Measurements from ENCODE around the gene ZNF229. TPM values are rescaled to one million over a fixed set of nuclear protein-coding genes. Genes with fewer than 3 reads are reported as not detected.
A peak's percentile ranks its signal among the peaks of the same experiment; 100 is the strongest.
"Not testable (repeated sequence)": the region's sequence is repeated elsewhere in the genome, so short reads cannot be mapped to it uniquely, and the experiment has no call there.

Gene ZNF229
- total RNA-seq, 1 experiment from 2014 or later: not detected

- H3K4me3 Mint-ChIP-seq (ENCODE audit: unreplicated experiment): no peak overlapping the region
- H3K27me3 ChIP-seq (replicated peaks; ENCODE audit: control insufficient read depth, insufficient read depth, low read length): no peaks in the 10 kb centered on the region
- intact Hi-C loops (cut with micrococcal nuclease; ENCODE audit: unreplicated experiment): no loop called here
- peaks cover 13% of the 10 kb centered on the region for H3K4me1 ChIP-seq
- H3K27ac Mint-ChIP-seq (ENCODE audit: unreplicated experiment): no peak overlapping the region
- H3K4me3 ChIP-seq (ENCODE audit: low read depth, low read length): no peak overlapping the region
- H3K36me3 Mint-ChIP-seq (ENCODE audit: insufficient read depth, unreplicated experiment): peaks cover 10% of the 10 kb centered on the region
- DNase-seq: no peak
- ChIA-PET POLR2A (interaction anchor here (0.5 kb wide), 1 partner anchor 340 kb away, joined by 3 read pairs; no protein-coding TSS in a partner anchor), CTCF (no interaction called here)
- peaks cover 39% of the 10 kb centered on the region for H3K9me3 ChIP-seq
- H3K4me1 Mint-ChIP-seq (ENCODE audit: low read depth, unreplicated experiment): peaks cover 12% of the 10 kb centered on the region
- no peak for TF ChIP-seq CTCF (IDR thresholded peaks at IDR 0.05; ENCODE audit: insufficient read depth in 1 of 2, low read depth in 1 of 2, low read length in 1 of 2, severe bottlenecking in 1 of 2, unreplicated experiment in 1 of 2)
- H3K36me3 ChIP-seq (ENCODE audit: control insufficient read depth, insufficient read depth, low read length): no peaks in the 10 kb centered on the region
- no TSS peak for BruUV-seq (replicated peaks)
- peaks cover 3% of the 10 kb centered on the region for H3K27me3 Mint-ChIP-seq (ENCODE audit: insufficient read depth, unreplicated experiment)
- peaks cover 68% of the 10 kb centered on the region for H3K9me3 Mint-ChIP-seq (ENCODE audit: unreplicated experiment)
Measured at GRCh38 chr19:44430956-44431355, 17.3 kb downstream of the ZNF229 start.

GRCh38 chr19:44415553-44415952 lies 32.7 kb downstream of the ZNF229 start:
- H3K4me3 ChIP-seq (ENCODE audit: low read depth, low read length); H3K4me1 Mint-ChIP-seq (ENCODE audit: low read depth, unreplicated experiment); H3K27me3 ChIP-seq (replicated peaks; ENCODE audit: control insufficient read depth, insufficient read depth, low read length); H3K4me1 ChIP-seq; CTCF ChIA-PET; DNase-seq; BruUV-seq (replicated peaks); H3K27me3 Mint-ChIP-seq (ENCODE audit: insufficient read depth, unreplicated experiment); H3K36me3 ChIP-seq (ENCODE audit: control insufficient read depth, insufficient read depth, low read length); POLR2A ChIA-PET; H3K27ac Mint-ChIP-seq (ENCODE audit: unreplicated experiment); H3K36me3 Mint-ChIP-seq (ENCODE audit: insufficient read depth, unreplicated experiment); H3K4me3 Mint-ChIP-seq (ENCODE audit: unreplicated experiment); H3K9me3 ChIP-seq; intact Hi-C loops (cut with micrococcal nuclease; ENCODE audit: unreplicated experiment): not testable (repeated sequence)
- peaks cover 15% of the 10 kb centered on the region for H3K9me3 Mint-ChIP-seq (ENCODE audit: unreplicated experiment)

GRCh38 chr19:44401139-44402115 lies 46.8 kb downstream of the ZNF229 start, which contains the start of gene ZNF285:
Gene ZNF285, minus strand, starts transcription at chr19:44401608. Its CDS starts 4,395 bp downstream, at chr19:44397213.
- POLR2A ChIA-PET: no interaction called here
- CTCF ChIA-PET: no interaction called here
- no peaks in the 10 kb centered on the region for H3K4me1 ChIP-seq
- Mint-ChIP-seq H3K27me3 (ENCODE audit: insufficient read depth, unreplicated experiment) (no peaks in the 10 kb centered on the region), H3K9me3 (ENCODE audit: unreplicated experiment) (peaks cover 10% of the 10 kb centered on the region), H3K4me3 (ENCODE audit: unreplicated experiment) (peak within 1 kb of the TSS; percentile 82), H3K4me1 (ENCODE audit: low read depth, unreplicated experiment) (no peaks in the 10 kb centered on the region), H3K36me3 (ENCODE audit: insufficient read depth, unreplicated experiment) (no peaks in the 10 kb centered on the region), H3K27ac (ENCODE audit: unreplicated experiment) (peak within 1 kb of the TSS; percentile 69)
- H3K27me3 ChIP-seq (replicated peaks; ENCODE audit: control insufficient read depth, insufficient read depth, low read length): no peaks in the 10 kb centered on the region
- H3K9me3 ChIP-seq: peaks cover 7% of the 10 kb centered on the region
- intact Hi-C loops (cut with micrococcal nuclease; ENCODE audit: unreplicated experiment): loop anchor here (1.0 kb wide), 1 partner anchor 45 kb away; the partner anchor contains the start of gene ZNF112
- no TSS peak for BruUV-seq (replicated peaks)
- H3K36me3 ChIP-seq (ENCODE audit: control insufficient read depth, insufficient read depth, low read length): no peaks in the 10 kb centered on the region
- H3K4me3 ChIP-seq (ENCODE audit: low read depth, low read length): peak within 1 kb of the TSS; percentile 44
- DNase-seq: peak; percentile 84 to 87
- no peak for TF ChIP-seq CTCF (IDR thresholded peaks at IDR 0.05; ENCODE audit: insufficient read depth in 1 of 2, low read depth in 1 of 2, low read length in 1 of 2, severe bottlenecking in 1 of 2, unreplicated experiment in 1 of 2)

GRCh38 chr19:44389268-44389667 lies 59.0 kb downstream of the ZNF229 start:
- DNase-seq; intact Hi-C loops (cut with micrococcal nuclease; ENCODE audit: unreplicated experiment): not testable (repeated sequence)
- peaks cover 25% of the 10 kb centered on the region for H3K9me3 Mint-ChIP-seq (ENCODE audit: unreplicated experiment)

More at GRCh38 chr19:44389268-44389667, 59.0 kb downstream of the ZNF229 start:
- H3K36me3 ChIP-seq (ENCODE audit: control insufficient read depth, insufficient read depth, low read length); H3K9me3 ChIP-seq; BruUV-seq (replicated peaks); H3K27ac Mint-ChIP-seq (ENCODE audit: unreplicated experiment); H3K4me3 Mint-ChIP-seq (ENCODE audit: unreplicated experiment); H3K4me1 ChIP-seq; H3K4me1 Mint-ChIP-seq (ENCODE audit: low read depth, unreplicated experiment); CTCF ChIA-PET; POLR2A ChIA-PET; H3K27me3 Mint-ChIP-seq (ENCODE audit: insufficient read depth, unreplicated experiment); H3K4me3 ChIP-seq (ENCODE audit: low read depth, low read length); H3K36me3 Mint-ChIP-seq (ENCODE audit: insufficient read depth, unreplicated experiment); H3K27me3 ChIP-seq (replicated peaks; ENCODE audit: control insufficient read depth, insufficient read depth, low read length): not testable (repeated sequence)
